ENCODE measurements around the gene PIK3CD. TPM values are rescaled to one million over a fixed set of nuclear protein-coding genes. Genes with fewer than 3 reads are reported as not detected.

PIK3CD gene
- polyA plus RNA-seq, 1 of the 3 experiments (the other 2 are of a cell fraction): 6.0 TPM

GRCh38 chr1:9680091-9680490 is 28.6 kb downstream of the PIK3CD start:
- Histone ChIP-seq H3K4me3 (ENCODE audit: low read depth in 2 of 2, low read length in 1 of 2) (no peak overlapping the region), H3K4me2 (no peak overlapping the region), H3K9me2 (no peaks in the 10 kb centered on the region), H3K36me3 (replicated peaks in 1 of 2; ENCODE audit: control insufficient read depth in 1 of 2, insufficient read depth in 2 of 2, low read length in 1 of 2) (no peaks in the 10 kb centered on the region), H3K4me1 (ENCODE audit: control insufficient read depth in 1 of 2, insufficient read depth in 2 of 2, low read depth in 1 of 2, low read length in 1 of 2) (no peaks in the 10 kb centered on the region), H2AFZ (ENCODE audit: low read depth) (no peak overlapping the region), H3F3A (replicated peaks; ENCODE audit: insufficient read depth) (no peaks in the 10 kb centered on the region), H3K9me3 (no peaks in the 10 kb centered on the region), H3K27ac (ENCODE audit: low read depth in 2 of 2, low read length in 1 of 2) (no peak overlapping the region), H3K9ac (no peak overlapping the region), H3K79me2 (ENCODE audit: insufficient read depth) (no peaks in the 10 kb centered on the region), H3K27me3 (ENCODE audit: insufficient read depth) (no peaks in the 10 kb centered on the region), H4K20me1 (ENCODE audit: insufficient read depth) (no peaks in the 10 kb centered on the region)
- TF ChIP-seq NRF1 (IDR thresholded peaks at IDR 0.05; ENCODE audit: low read depth, low read length): no peak
- no peak for TF ChIP-seq GATA2 (CRISPR knock-in tag; IDR thresholded peaks at IDR 0.05)
- no peak for TF ChIP-seq SIN3A (IDR thresholded peaks at IDR 0.05; ENCODE audit: borderline replicate concordance, low read depth, low read length)
- TF ChIP-seq IRF3 (IDR thresholded peaks at IDR 0.05; ENCODE audit: low read depth, low read length): no peak
- ChIA-PET CTCF (no interaction called here), POLR2A (interaction anchor here (1.3 kb wide), 1 partner anchor 12 kb away, joined by 3 read pairs; no protein-coding TSS in a partner anchor)
- 100% methylated on average over 2 of the region's 2 CpGs for WGBS (ENCODE audit: low lambda C conversion rate)
- DNase-seq: no peak

- Histone ChIP-seq H3K36me3 (replicated peaks in 1 of 2; ENCODE audit: control insufficient read depth in 1 of 2, insufficient read depth in 2 of 2, low read length in 1 of 2) (no peaks in the 10 kb centered on the region), H3K4me1 (ENCODE audit: control insufficient read depth in 1 of 2, insufficient read depth in 2 of 2, low read depth in 1 of 2, low read length in 1 of 2) (no peaks in the 10 kb centered on the region), H3K9me3 (no peaks in the 10 kb centered on the region), H3F3A (replicated peaks; ENCODE audit: insufficient read depth) (no peaks in the 10 kb centered on the region), H4K20me1 (ENCODE audit: insufficient read depth) (no peaks in the 10 kb centered on the region), H3K27me3 (ENCODE audit: insufficient read depth) (no peaks in the 10 kb centered on the region), H3K9me2 (no peaks in the 10 kb centered on the region), H3K79me2 (ENCODE audit: insufficient read depth) (no peaks in the 10 kb centered on the region), H3K4me3 (ENCODE audit: low read depth in 2 of 2, low read length in 1 of 2) (no peak overlapping the region), H3K4me2 (no peak overlapping the region), H3K9ac (no peak overlapping the region), H3K27ac (ENCODE audit: low read depth in 2 of 2, low read length in 1 of 2) (no peak overlapping the region), H2AFZ (ENCODE audit: low read depth) (no peak overlapping the region)
- CTCF ChIA-PET: no interaction called here
- POLR2A ChIA-PET: interaction anchor here (1.3 kb wide), 1 partner anchor 12 kb away, joined by 3 read pairs; no protein-coding TSS in a partner anchor
- WGBS (ENCODE audit: low lambda C conversion rate): 95% methylated on average over 6 of the region's 6 CpGs
- no peak for DNase-seq
- TF ChIP-seq YY1 (IDR thresholded peaks at IDR 0.05; ENCODE audit: low read depth) (no peak), NFIC (IDR thresholded peaks at IDR 0.05; ENCODE audit: borderline replicate concordance) (no peak), FOSL2 (IDR thresholded peaks at IDR 0.05; ENCODE audit: borderline replicate concordance, low read depth) (no peak), FOXJ3 (CRISPR knock-in tag; IDR thresholded peaks at IDR 0.05) (no peak), MEF2A (IDR thresholded peaks at IDR 0.05; ENCODE audit: borderline replicate concordance, low read depth) (no peak), JUND (IDR thresholded peaks at IDR 0.05) (no peak), MXI1 (IDR thresholded peaks at IDR 0.05; ENCODE audit: low read depth, low read length) (no peak), FOXM1 (IDR thresholded peaks at IDR 0.05; ENCODE audit: low read depth) (no peak), CHD2 (IDR thresholded peaks at IDR 0.05; ENCODE audit: low read length, partially characterized antibody) (no peak), PBX3 (IDR thresholded peaks at IDR 0.05) (no peak), NRF1 (IDR thresholded peaks at IDR 0.05; ENCODE audit: low read depth, low read length) (no peak), USF2 (IDR thresholded peaks at IDR 0.05; ENCODE audit: borderline replicate concordance, low read depth, low read length) (no peak), RAD21 (IDR thresholded peaks at IDR 0.05; ENCODE audit: low read length) (no peak), MAX (IDR thresholded peaks at IDR 0.05; ENCODE audit: low read depth) (no peak), ELF1 (IDR thresholded peaks at IDR 0.05) (no peak), EZH2phosphoT487 (IDR thresholded peaks at IDR 0.05; ENCODE audit: borderline replicate concordance, low read depth) (no peak), SMC3 (IDR thresholded peaks at IDR 0.05; ENCODE audit: low read depth, low read length) (no peak), TEAD4 (IDR thresholded peaks at IDR 0.05; ENCODE audit: borderline replicate concordance, insufficient read depth) (no peak), RCOR1 (IDR thresholded peaks at IDR 0.05; ENCODE audit: low read length) (no peak)
These were observed 29.3 kb downstream of the PIK3CD start for GRCh38 chr1:9680828-9681227.

All from SK-N-SH (cell line).